Measurements from ENCODE around the gene PALLD.

Gene PALLD

GRCh38 chr4:168841672-168842019 lies 344.8 kb downstream of the PALLD start:
- DNase-seq: no peak

DNA sequence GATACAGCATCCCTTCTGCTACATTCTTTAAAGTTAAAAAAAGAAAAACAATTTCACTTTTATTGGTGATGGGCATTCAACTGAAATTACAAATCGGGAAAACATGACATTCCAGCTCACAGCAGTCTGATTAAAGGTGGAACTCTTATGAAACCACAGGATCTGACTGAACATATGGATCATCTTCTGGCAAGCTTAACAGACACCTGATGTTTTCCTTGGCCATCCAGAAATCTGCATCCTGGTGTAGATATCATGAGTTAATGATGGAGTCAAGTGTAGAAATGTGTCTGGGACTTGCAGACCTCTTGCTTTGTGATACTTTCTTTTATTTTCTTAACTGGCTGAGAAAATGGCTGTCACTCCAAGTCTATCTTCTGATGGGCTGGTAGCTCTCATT lies 345.3 kb downstream of the PALLD start:
- no peak for DNase-seq

DNA sequence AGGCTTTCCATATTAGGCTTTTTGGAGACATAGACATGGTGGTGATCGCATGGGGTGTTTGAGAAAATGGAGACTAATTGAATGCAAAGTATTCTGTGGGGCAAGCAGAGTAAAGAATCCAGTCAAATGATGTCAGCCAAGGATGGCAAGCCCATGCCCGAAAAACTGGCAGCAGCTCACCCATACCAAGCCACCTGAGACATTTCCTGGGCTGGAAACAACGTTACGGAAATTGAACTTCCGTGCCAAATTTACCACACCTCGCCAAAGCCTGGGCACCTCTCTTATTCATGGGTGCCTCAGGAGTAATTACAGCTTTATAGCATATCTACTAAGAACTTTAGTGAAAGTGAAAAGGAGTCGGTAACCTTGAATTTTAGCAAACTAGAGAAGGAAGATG lies 346.8 kb downstream of the PALLD start:
- DNase-seq: no peak

DNA sequence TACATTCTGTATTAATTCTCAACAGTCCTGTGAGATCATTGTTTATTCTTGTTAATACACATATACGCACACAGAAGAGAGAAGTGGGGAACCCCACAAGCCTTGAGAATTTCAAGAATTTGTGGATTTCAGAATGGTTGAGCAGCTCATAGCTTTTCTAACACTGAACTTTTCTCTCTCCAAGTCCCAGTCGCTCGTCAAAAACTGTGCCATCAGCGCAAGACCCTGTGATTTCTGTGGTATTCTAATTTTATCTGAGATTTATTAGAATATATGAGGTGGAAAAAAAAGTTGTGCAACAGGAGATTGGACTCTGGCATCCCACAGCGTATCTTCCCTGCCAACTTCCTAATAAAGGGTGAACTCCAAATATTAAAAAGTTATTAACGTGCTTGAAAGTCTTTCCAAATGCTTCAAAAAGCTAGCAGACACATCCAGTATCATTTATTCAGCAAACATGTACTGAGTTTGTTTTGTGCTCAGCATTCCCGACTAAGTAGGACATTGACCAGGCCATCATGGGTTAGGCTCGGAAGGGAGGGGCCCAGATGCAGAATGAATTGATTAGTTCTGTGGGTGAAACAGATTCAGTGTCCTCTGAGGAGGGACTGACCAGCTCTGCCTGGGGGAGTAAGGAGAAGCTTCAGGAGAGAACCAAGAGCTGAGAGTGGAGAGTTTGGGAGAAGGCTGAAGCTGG lies 347.6 kb downstream of the PALLD start:
- DNase-seq: no peak

GRCh38 chr4:168845897-168846296 lies 349.0 kb downstream of the PALLD start:
- DNase-seq: no peak

- DNase-seq: no peak
Measured at GRCh38 chr4:168846414-168846813, 349.6 kb downstream of the PALLD start.

GRCh38 chr4:168847771-168848502 lies 351.1 kb downstream of the PALLD start:
- no peak for DNase-seq

GRCh38 chr4:168849030-168849675 lies 352.3 kb downstream of the PALLD start:
- DNase-seq: no peak

DNA sequence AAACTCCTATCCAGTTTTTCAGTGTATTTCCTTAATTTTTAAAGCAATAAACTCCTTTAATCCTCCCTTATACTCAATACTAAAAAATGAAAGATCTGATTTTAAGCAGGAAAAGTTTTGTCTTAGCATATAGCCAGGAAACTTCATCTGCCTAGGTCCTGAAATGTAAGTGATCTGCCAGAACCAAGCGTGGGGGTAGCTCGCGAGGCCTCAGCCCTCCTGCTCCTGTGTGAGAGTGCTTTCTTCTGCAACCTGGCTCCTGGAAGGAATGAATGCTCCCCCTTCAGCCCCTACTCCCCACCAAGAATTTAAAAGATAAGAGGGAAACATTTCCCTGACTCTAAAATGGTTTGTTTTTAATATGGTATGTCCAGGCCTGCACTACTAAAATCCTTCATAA lies 353.1 kb downstream of the PALLD start:
- DNase-seq: no peak

DNA sequence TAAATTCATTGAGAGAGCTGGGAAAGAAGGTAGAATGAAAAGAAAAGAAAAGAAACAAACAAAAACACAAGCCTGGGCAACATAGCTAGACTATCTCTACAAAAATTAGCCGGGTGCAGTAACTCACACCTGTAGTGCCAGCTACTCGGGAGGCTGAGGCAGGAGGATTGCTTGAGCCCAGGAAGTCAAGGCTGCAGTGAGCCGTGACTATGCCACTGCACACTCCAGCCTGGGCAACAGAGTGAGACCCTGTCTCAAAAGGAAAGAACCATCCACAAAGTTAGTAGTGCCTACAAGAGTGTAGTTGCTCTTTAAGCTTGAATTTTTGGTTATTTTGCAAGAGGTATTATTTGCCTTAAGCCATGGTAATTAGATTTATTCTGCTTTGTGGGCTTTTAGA lies 355.5 kb downstream of the PALLD start:
- DNase-seq: no peak

GRCh38 chr4:168852933-168853713 lies 356.3 kb downstream of the PALLD start:
- no peak for DNase-seq

DNA sequence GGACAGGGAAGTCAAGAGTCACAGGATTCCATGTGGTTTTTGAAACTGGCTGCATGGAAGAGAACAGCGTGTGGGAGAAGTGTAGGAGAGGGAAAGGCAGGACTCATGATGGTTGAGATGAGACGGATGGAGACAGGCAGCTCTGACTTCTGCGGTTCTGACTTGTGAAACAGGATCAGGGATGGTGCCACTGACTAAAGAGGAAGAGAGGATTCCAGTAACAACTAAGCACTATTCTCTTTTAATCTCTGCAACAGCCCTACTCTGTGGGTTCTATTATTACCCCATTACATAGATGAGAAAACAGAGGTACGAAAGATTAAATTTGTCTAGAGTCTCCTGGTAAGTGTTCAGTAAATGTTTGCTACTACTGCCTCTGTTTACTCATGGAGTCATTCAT lies 356.9 kb downstream of the PALLD start:
- no peak for DNase-seq

GRCh38 chr4:168854350-168854921 lies 357.6 kb downstream of the PALLD start:
- no peak for DNase-seq

DNA sequence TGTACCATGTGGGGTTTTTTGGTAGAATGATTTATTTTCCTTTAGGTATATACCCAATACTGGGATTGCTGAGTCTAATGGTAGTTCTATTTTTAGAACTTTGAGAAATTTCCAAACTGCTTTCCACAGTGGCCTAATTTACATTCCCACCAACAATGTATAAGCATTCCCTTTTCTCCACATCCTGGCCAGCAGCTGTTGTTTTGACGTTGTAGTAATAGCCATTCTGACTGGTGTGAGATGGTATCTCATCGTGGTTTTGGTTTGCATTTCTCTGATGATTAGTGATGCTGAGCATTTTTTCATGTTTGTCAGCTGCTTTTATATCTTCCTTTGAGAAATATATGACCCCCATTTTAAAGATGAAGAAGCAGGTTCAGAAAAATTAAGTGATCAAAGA lies 359.5 kb downstream of the PALLD start:
- DNase-seq: no peak

DNA sequence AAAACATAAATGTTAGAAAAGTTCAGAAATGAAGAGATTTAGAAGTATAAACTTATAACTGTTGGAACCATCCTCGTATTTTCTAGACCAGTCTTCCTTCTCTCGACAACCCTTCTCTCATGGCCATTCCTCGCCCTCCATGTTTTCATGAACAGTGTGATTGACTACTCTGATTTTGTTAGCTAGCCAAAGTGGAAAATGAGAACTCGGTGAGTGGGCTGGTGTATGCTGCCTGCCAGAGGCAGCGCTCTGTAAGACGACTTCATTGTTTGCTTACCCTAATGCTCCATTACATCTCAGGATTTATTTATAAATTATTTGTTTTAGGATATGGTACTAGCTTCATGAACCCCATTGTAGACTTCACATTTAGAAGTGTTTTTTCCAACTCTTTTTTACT lies 360.2 kb downstream of the PALLD start:
- DNase-seq: no peak

GRCh38 chr4:168857546-168858314 lies 360.9 kb downstream of the PALLD start:
- DNase-seq: no peak

DNA sequence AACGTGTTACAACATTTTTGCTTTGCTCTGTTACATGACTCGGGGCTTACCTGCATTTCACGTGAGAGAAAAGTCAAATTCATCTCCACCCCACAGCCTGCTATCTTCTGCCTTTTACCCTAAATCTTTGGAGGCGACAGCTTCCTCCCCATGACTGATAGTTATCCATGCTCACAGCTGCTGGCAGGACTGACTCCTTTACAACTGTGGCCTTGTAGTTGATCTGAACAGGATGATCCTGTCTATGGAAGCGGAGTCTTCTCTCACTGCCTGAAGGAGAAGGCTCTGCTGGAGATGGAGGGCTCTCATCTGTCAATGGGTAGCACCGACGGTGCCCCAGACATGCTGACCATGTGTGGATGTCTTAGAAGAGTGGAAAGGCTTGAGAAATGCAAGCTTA lies 362.2 kb downstream of the PALLD start:
- no peak for DNase-seq

DNA sequence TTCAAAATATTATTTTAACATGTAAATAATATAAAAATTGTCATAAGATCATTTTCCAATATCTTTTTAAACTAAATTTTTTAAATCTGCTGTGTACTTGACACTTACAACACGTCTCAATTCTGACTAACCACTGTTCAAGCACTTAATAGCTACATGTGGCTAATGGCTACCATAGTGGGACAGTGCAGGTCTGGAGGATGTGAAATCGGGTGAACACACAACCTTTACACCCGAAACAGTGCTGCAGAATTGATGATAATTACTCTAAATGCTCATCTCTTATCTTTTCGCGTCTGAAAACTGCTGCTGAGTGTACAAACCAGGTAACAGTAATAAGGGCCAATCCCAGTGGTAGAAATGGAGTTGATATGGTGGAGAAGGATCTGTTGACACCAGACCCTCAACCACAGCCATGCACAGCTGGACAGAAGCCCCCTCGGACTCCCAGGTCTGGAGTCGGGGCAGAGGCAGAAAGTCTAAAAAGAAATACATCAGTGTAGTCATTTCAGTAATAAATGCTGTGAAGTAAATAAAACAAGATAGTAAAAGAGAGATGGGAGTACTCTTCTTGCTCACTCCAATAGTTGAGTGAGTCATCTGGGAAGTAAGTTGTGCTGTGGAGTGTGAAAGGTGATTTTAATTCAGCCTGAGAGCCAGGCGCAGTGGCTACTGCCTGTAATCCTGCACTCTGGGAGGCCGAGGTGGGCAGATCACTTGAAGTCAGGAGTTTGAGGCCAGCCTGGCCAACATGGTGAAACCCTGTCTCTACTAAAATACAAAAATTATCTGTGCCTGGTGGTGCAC lies 363.2 kb downstream of the PALLD start:
- DNase-seq: no peak

DNA sequence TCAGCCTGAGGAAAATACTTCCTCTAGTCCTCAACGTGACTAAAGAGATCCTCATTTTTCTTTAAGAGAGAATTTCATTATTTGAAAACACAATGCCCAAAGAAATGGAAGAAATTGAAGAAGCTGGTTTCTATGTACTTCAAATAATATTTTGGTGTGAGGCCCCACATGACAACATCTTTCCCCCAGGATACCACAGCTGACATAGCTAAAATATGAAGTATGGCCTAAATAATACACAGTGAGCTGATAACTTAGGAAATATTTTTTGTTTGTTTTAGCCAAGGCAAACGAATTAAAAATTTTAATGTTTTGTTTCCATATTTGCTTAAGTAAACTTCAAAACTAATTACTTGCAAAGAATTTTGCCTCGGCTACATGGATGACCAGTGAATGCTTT lies 364.0 kb downstream of the PALLD start:
- no peak for DNase-seq

DNA sequence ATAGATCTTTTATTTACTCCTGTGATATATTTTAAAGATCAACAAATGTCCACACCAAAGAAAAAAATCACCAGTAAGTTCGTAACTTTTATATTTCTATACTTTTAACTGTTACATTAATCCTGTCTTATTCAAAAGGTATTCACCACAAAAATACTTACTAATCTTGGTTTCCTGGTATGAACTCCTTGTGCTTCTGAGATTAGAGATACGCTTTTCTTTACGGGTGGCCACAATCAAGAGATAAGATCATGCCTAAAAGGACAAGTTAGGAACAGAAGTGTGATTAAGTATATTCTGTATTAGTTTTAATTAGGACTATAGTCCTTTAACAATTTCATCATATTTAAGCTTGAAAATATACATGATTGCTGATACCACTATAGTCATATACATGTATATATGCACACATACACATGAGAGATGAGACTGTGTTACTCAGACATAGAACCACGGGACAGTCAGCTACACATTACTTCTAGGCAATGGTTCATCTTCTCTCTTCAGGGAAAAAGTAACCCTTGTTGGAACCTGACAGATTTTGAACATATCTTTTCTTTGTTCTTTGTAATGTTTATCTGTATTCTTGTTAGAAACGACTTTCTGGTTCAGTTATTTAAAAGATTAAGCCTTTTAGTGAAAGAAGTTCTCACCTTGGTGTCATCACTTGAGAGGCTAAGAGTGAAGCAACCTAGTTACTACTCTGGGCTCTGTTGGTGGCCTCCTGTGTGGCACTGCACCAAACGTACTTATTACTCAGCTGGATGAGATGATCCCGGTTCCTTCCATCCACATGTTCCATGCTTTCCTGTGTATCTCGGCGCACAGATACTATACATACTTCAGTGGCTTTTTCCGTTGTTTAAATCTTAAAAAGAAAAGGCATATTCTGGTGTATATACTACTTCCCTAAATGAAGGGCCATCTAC lies 367.1 kb downstream of the PALLD start:
- no peak for DNase-seq
